B cell (primary cell): ENCODE data around the gene ZNF410. TPM values are rescaled to one million over a fixed set of nuclear protein-coding genes. Genes with fewer than 3 reads are reported as not detected.

Source experiments
- ATAC-seq: fragments of 200-7000 bp; cut with Tn5 transposase; one replicate; pipeline ENCODE4 v1.10.0; 2021; ENCODE audit warnings: low read depth, mild to moderate bottlenecking, moderate number of reproducible peaks, moderate library complexity
- CTCF ChIA-PET: fragments of 350-600 bp; sonication (Branson Sonifier 250); formaldehyde crosslinking; loops from one replicate; lab custom pipeline; 2021; ENCODE audit warnings: antibody characterized with exemption, inconsistent platforms; lab: Charles Lee
- POLR2A ChIA-PET: fragments of 350-600 bp; sonication (Branson Sonifier 250); formaldehyde crosslinking; loops from one replicate; lab custom pipeline; 2021; ENCODE audit warnings: antibody characterized with exemption; lab: Charles Lee
- DNase-seq: peaks from one replicate; pipeline ENCODE4 v3.0.0; 2013
- H2AFZ ChIP-seq: 2 replicates; pipeline ENCODE4 v1.6.1; 2012; ENCODE audit warnings: mild to moderate bottlenecking, low read depth, low read length; ENCODE audit not compliant: insufficient read depth, poor library complexity, severe bottlenecking
- H3K27ac ChIP-seq, 2 donors: 1 replicate in 1 of 2; 2 replicates in 1 of 2; pipeline ENCODE4 v1.5.1; 2012 to 2013; ENCODE audit warnings: low read length in 2 of 2, mild to moderate bottlenecking in 2 of 2, moderate library complexity in 1 of 2
- H3K27me3 ChIP-seq, 4 experiments: fragments of 200-600 bp in 1 of 4; sonication (generic) in 1 of 4; replicated peaks in 1 of 4; 1 replicate in 2 of 4; 2 replicates in 2 of 4; pipeline versions ENCODE4 v1.6.1 to v1.7.0; 2013 to 2016; ENCODE audit warnings: low read length in 3 of 4, mild to moderate bottlenecking in 2 of 4, mixed read lengths in 1 of 4, moderate library complexity in 1 of 4; ENCODE audit not compliant: insufficient read depth in 4 of 4, control insufficient read depth in 3 of 4; ENCODE audit errors: control extremely low read depth in 1 of 4
- H3K36me3 ChIP-seq, 2 experiments: replicated peaks in 1 of 2; 1 replicate in 1 of 2; 2 replicates in 1 of 2; pipeline versions ENCODE4 v1.6.1 to v1.7.1; 2013; ENCODE audit warnings: low read length in 1 of 2; ENCODE audit not compliant: insufficient read depth in 2 of 2, control insufficient read depth in 1 of 2; ENCODE audit errors: control extremely low read depth in 1 of 2, extremely low read depth in 1 of 2
- H3K4me1 ChIP-seq, 2 donors: fragments of 200-600 bp in 1 of 2; sonication (generic) in 1 of 2; 1 replicate in 1 of 2; 2 replicates in 1 of 2; pipeline versions ENCODE4 v1.5.1 to v1.6.1; 2013 to 2017; ENCODE audit warnings: low read length in 2 of 2; ENCODE audit not compliant: control insufficient read depth in 2 of 2, insufficient read depth in 2 of 2
- H3K4me2 ChIP-seq: replicated peaks from 2 replicates; pipeline ENCODE3; 2012; ENCODE audit warnings: mild to moderate bottlenecking, low read depth, low read length; ENCODE audit not compliant: poor library complexity, severe bottlenecking
- H3K4me3 ChIP-seq, 5 experiments: fragments of 200-600 bp in 1 of 5; sonication (generic) in 1 of 5; 1 replicate in 3 of 5; 2 replicates in 2 of 5; pipeline versions ENCODE4 v1.5.1 to v1.7.0; 2011 to 2016; ENCODE audit warnings: low read length in 4 of 5, mild to moderate bottlenecking in 4 of 5, low read depth in 2 of 5, control low read depth in 1 of 5, moderate library complexity in 1 of 5; ENCODE audit not compliant: insufficient read depth in 1 of 5; ENCODE audit errors: control extremely low read depth in 1 of 5, extremely low read depth in 1 of 5
- H3K79me2 ChIP-seq: fragments of 200-600 bp; sonication (generic); one replicate; pipeline ENCODE4 v1.6.0; 2016; ENCODE audit warnings: low read length; ENCODE audit not compliant: control insufficient read depth, insufficient read depth
- H3K9ac ChIP-seq: fragments of 200-600 bp; sonication (generic); 2 replicates; pipeline ENCODE4 v1.6.1; 2017; ENCODE audit warnings: mild to moderate bottlenecking, low read length, moderate library complexity
- H3K9me3 ChIP-seq, 3 donors: one replicate each; pipeline versions ENCODE4 v1.6.1 to v1.7.1; 2013; ENCODE audit warnings: low read length in 2 of 3; ENCODE audit not compliant: control insufficient read depth in 2 of 3, insufficient read depth in 1 of 3; ENCODE audit errors: control extremely low read depth in 1 of 3
- H4K20me1 ChIP-seq: 2 replicates; pipeline ENCODE4 v1.6.0; 2012; ENCODE audit warnings: mild to moderate bottlenecking, low read length; ENCODE audit not compliant: insufficient read depth, control insufficient read depth, poor library complexity, severe bottlenecking
- H3K27ac Mint-ChIP-seq: one replicate; pipeline ENCODE4 v1.8.0; 2021; ENCODE audit warnings: mixed read lengths
- H3K27me3 Mint-ChIP-seq: one replicate; pipeline ENCODE4 v1.8.0; 2021; ENCODE audit warnings: mixed read lengths
- H3K4me1 Mint-ChIP-seq: one replicate; pipeline ENCODE4 v1.8.0; 2021; ENCODE audit warnings: mixed read lengths
- H3K4me3 Mint-ChIP-seq: one replicate; pipeline ENCODE4 v1.8.0; 2021; ENCODE audit warnings: mixed read lengths
- H3K9me3 Mint-ChIP-seq: one replicate; pipeline ENCODE4 v1.8.0; 2022; ENCODE audit warnings: mixed read lengths; ENCODE audit not compliant: insufficient read depth
- EZH2 ChIP-seq: IDR thresholded peaks from 2 replicates; pipeline ENCODE4 v1.6.1; 2012; ENCODE audit warnings: borderline replicate concordance, low read depth, mild to moderate bottlenecking, moderate library complexity, low read length; ENCODE audit not compliant: insufficient read depth, poor library complexity, severe bottlenecking
- WGBS: methylation state at CpG from one replicate; pipeline ENCODE4 v1.1.5; 2013; ENCODE audit warnings: missing lambda C conversion rate; ENCODE audit not compliant: insufficient coverage; 5-methylcytosine and 5-hydroxymethylcytosine counted together
- intact Hi-C: fragments of 100-400 bp; cut with micrococcal nuclease; formaldehyde crosslinking; loops from one replicate; pipeline ENCODE4 v1.10.0; 2022
- polyA plus RNA-seq: library from polyadenylated mRNA; depleted of rRNA; stranded (reverse); fragments of >200 nt; gene quantifications from 2 replicates; pipeline ENCODE4 v1.2.3, GENCODE V29; 2012
- total RNA-seq, 2 donors: library from RNA; stranded (reverse); fragments of 120-200 nt in 1 of 2; gene quantifications; 1 replicate in 1 of 2; 2 replicates in 1 of 2; pipeline versions ENCODE4 v1.2.3 to v1.2.4, GENCODE V29; 2013 to 2022
- TF ChIP-seq, protein P1 (sequence below): fragments of 200-600 bp; IDR thresholded peaks from one replicate; pipeline ENCODE4 v1.8.0; 2022; ENCODE audit warnings: antibody characterized with exemption, mild to moderate bottlenecking

ZNF410 gene
- total and polyA plus RNA-seq, 2 donors (not counting 1 experiment from before 2014, with no cell fraction given): 18.9 to 69.0 TPM

- H3K79me2 ChIP-seq: no peaks in the 10 kb centered on the region
- peak overlapping the region; percentile 95 for H2AFZ ChIP-seq
- no peaks in the 10 kb centered on the region for H3K27me3 Mint-ChIP-seq
- peak overlapping the region; percentile 95 for H3K4me3 Mint-ChIP-seq
- H3K4me2 ChIP-seq: peak overlapping the region; percentile 78
- H3K27ac Mint-ChIP-seq: peak overlapping the region; percentile 96
- POLR2A ChIA-PET: interaction anchor here (1.3 to 1.9 kb wide), 2 partner anchors 36 to 65 kb away, joined by 3 to 8 read pairs; partner anchors contain the start of gene ZNF410
- no peaks in the 10 kb centered on the region for H3K36me3 ChIP-seq
- TF ChIP-seq, protein P1, sequence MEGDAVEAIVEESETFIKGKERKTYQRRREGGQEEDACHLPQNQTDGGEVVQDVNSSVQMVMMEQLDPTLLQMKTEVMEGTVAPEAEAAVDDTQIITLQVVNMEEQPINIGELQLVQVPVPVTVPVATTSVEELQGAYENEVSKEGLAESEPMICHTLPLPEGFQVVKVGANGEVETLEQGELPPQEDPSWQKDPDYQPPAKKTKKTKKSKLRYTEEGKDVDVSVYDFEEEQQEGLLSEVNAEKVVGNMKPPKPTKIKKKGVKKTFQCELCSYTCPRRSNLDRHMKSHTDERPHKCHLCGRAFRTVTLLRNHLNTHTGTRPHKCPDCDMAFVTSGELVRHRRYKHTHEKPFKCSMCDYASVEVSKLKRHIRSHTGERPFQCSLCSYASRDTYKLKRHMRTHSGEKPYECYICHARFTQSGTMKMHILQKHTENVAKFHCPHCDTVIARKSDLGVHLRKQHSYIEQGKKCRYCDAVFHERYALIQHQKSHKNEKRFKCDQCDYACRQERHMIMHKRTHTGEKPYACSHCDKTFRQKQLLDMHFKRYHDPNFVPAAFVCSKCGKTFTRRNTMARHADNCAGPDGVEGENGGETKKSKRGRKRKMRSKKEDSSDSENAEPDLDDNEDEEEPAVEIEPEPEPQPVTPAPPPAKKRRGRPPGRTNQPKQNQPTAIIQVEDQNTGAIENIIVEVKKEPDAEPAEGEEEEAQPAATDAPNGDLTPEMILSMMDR: no peak
- TF ChIP-seq EZH2: no peak
- H3K4me3 ChIP-seq: peak overlapping the region in 4 of 5 experiments; percentile 51 to 81 (median 76)
- ATAC-seq (no peak), DNase-seq (peak; percentile 29)
- no peaks in the 10 kb centered on the region for H3K9me3 ChIP-seq
- CTCF ChIA-PET: interaction anchor here (1.1 to 1.7 kb wide), 9 partner anchors 22 to 122 kb away, joined by 3 to 9 read pairs (median 4); no protein-coding TSS in a partner anchor
- intact Hi-C loops: loop anchor here (1.0 to 10.0 kb wide), 6 partner anchors 35 to 236 kb away; partner anchors contain the start of genes DNAL1, PNMA1 and ZNF410
- H3K4me1 Mint-ChIP-seq: peaks cover 17% of the 10 kb centered on the region
- peaks cover 10 to 18% of the 10 kb centered on the region in 2 donors for H3K4me1 ChIP-seq
- H3K9ac ChIP-seq: peak overlapping the region; percentile 96
- peak overlapping the region in 1 of 2 donors; percentile 88 for H3K27ac ChIP-seq
- H3K27me3 ChIP-seq: no peaks in the 10 kb centered on the region
- no peaks in the 10 kb centered on the region for H4K20me1 ChIP-seq
- H3K9me3 Mint-ChIP-seq: no peaks in the 10 kb centered on the region
- 80% methylated on average over 1 of the region's 6 CpGs for WGBS
Measured at GRCh38 chr14:73851000-73851399, 35.7 kb upstream of the ZNF410 start.
